KOPT-K1 (cell line): Measurements from ENCODE around the gene NTM.

Experiments used
- H3K27ac ChIP-seq: fragments of 200-600 bp; sonication (generic); 2 replicates; pipeline ENCODE4 v1.5.1; 2016; ENCODE audit warnings: antibody characterized with exemption, mild to moderate bottlenecking, low read depth, low read length; ENCODE audit not compliant: poor library complexity, severe bottlenecking
- H3K36me3 ChIP-seq: fragments of 200-600 bp; sonication (generic); 2 replicates; pipeline ENCODE4 v1.5.1; 2017; ENCODE audit warnings: antibody characterized with exemption, mild to moderate bottlenecking, low read length, moderate library complexity; ENCODE audit not compliant: insufficient read depth
- H3K9me3 ChIP-seq: fragments of 200-600 bp; sonication (generic); 2 replicates; pipeline ENCODE4 v1.5.1; 2017; ENCODE audit warnings: antibody characterized with exemption, low read length, mild to moderate bottlenecking; ENCODE audit not compliant: insufficient read depth, poor library complexity, severe bottlenecking

The NTM gene

DNA sequence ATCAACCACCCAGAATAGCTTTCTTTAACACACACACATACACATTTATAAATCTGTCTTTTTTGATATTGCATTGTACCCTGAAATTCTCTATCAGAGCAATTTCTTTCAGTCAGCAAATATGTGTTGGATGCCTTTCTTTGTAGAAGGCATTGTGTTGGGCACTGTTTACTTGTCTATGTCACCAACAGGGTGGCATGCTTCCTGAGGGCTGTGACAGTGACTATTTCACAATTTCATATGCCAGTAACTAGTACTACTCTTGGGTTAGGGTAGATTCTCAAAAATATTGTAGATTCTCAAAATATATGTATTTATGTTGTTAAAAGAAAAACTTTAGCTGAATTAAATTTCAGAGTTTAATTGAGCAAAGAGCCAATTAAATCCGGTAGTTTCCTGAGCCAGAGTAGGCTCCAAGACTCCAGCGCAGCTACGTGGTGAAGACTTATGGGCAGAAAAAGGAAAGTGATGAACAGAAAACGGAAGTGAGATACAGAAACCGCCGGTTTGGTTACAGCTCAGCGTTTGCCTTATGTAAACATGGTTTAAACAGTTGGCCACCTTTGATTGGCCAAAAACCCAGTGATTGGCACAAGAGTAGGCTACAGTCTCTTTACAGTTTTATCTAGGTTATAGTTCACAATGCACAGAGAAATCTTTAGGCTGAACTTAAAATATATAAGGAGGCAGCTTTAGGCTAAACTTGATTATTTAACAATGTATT is 723.3 kb downstream of the NTM start:
- Histone ChIP-seq H3K9me3 (no peaks in the 10 kb centered on the region), H3K36me3 (no peaks in the 10 kb centered on the region), H3K27ac (no peak overlapping the region)

- Histone ChIP-seq H3K9me3 (no peaks in the 10 kb centered on the region), H3K36me3 (no peaks in the 10 kb centered on the region), H3K27ac (no peak overlapping the region)
These were observed 724.2 kb downstream of the NTM start for GRCh38 chr11:132094598-132094997.

DNA sequence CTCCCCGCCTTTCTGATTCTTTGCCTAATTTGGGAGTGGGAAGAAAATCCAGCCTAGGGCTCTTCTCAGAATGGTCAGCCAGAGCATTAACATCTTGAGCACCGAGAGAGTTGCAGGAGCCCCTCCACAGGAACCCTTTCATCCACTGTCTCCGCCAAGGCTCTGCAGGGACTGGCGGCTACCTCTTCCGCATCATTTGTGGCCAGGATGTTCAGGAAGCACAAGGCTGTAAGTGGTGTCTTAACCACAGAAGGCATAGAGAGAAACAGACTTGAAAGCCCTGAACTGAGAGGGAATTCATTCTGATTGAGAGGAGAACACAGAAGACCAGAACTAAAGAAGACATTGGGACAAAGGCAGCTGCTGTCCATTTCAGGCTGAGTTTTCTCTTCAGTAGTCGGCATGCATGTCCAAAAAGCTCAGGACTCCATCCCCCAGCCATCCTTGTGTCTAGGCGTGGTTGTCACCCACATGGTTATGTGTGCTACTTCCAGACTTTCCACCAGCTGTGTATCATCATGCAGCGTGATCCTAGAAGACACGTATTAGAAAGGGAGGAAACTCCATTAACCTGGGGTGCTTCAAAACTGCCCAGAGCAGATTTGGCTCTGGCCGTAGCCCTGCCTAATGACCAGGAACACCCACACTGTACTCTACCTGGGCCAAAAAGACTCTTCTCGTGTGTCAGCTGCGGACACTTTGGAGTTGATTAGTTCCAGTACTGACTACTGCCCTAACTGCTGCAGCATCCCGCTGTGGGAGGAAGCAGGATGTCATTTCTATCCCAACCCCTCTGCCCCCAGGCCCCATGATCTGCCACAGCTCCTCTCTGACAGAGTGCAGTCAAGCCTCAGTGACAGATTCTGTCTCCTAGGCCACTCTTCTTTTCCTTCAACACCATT is 725.1 kb downstream of the NTM start:
- H3K9me3 ChIP-seq, result no peaks in the 10 kb centered on the region
- H3K36me3 ChIP-seq, result no peaks in the 10 kb centered on the region
- no peak overlapping the region for H3K27ac ChIP-seq

- Histone ChIP-seq H3K36me3 (no peaks in the 10 kb centered on the region), H3K27ac (no peak overlapping the region), H3K9me3 (no peaks in the 10 kb centered on the region)
These were observed 725.9 kb downstream of the NTM start for GRCh38 chr11:132096132-132096825.

GRCh38 chr11:132099692-132100091 is 729.3 kb downstream of the NTM start:
- H3K36me3 ChIP-seq, result no peaks in the 10 kb centered on the region
- H3K9me3 ChIP-seq, result no peaks in the 10 kb centered on the region
- no peak overlapping the region for H3K27ac ChIP-seq

GRCh38 chr11:132100583-132100982 is 730.2 kb downstream of the NTM start:
- H3K27ac ChIP-seq, result no peak overlapping the region
- no peaks in the 10 kb centered on the region for H3K36me3 ChIP-seq
- H3K9me3 ChIP-seq, result no peaks in the 10 kb centered on the region

DNA sequence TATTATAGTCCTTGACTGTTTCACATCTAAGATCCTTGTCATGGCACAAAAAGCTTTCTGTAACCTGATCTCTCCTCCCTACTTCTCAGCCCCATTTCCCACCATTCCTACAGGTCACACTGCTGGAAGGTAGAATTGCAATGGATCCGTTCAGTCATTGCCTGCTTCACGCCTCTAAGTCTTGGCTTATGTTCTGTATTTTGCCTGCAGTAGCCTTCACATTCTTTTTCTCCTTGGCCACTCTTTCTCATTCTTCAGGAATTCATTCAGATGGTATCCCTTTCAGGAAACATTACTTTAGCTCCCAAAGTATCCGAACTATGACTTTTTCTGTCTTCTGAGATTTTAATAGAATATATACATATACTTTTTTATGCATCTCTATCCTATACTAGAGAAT is 731.5 kb downstream of the NTM start:
- Histone ChIP-seq H3K36me3 (no peaks in the 10 kb centered on the region), H3K27ac (no peak overlapping the region), H3K9me3 (no peaks in the 10 kb centered on the region)

DNA sequence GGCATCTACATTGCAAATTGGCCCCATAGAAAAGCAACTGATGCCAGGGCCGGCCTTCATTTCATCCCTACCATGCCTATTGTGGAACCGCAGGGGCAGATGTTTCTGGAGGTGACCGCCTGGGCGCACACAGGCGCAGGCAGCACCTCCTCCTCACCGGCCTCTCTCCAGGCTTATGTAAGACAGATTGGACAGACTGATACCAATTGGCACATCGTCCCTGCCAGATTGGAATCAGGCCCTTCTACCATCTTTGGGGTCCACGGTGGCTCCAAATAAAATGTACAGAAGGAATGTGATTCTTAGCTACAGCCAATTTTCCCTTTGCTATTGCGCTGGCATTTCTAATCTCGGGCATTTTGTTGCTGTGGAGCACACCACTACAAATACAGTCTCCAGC is 732.6 kb downstream of the NTM start:
- H3K36me3 ChIP-seq, result no peaks in the 10 kb centered on the region
- no peaks in the 10 kb centered on the region for H3K9me3 ChIP-seq
- H3K27ac ChIP-seq, result no peak overlapping the region

- no peak overlapping the region for H3K27ac ChIP-seq
- no peaks in the 10 kb centered on the region for H3K36me3 ChIP-seq
- no peaks in the 10 kb centered on the region for H3K9me3 ChIP-seq
These were observed 735.9 kb downstream of the NTM start for GRCh38 chr11:132106096-132106982.

- Histone ChIP-seq H3K9me3 (no peaks in the 10 kb centered on the region), H3K27ac (no peak overlapping the region), H3K36me3 (no peaks in the 10 kb centered on the region)
These were observed 740.9 kb downstream of the NTM start for GRCh38 chr11:132111316-132111715.

GRCh38 chr11:132111838-132112237 is 741.4 kb downstream of the NTM start:
- H3K27ac ChIP-seq, result no peak overlapping the region
- H3K9me3 ChIP-seq, result no peaks in the 10 kb centered on the region

GRCh38 chr11:132112846-132113245 is 742.4 kb downstream of the NTM start:
- no peaks in the 10 kb centered on the region for H3K36me3 ChIP-seq
- H3K27ac ChIP-seq, result no peak overlapping the region
- H3K9me3 ChIP-seq, result no peaks in the 10 kb centered on the region

More at GRCh38 chr11:132111838-132112237, 741.4 kb downstream of the NTM start:
- no peaks in the 10 kb centered on the region for H3K36me3 ChIP-seq

DNA sequence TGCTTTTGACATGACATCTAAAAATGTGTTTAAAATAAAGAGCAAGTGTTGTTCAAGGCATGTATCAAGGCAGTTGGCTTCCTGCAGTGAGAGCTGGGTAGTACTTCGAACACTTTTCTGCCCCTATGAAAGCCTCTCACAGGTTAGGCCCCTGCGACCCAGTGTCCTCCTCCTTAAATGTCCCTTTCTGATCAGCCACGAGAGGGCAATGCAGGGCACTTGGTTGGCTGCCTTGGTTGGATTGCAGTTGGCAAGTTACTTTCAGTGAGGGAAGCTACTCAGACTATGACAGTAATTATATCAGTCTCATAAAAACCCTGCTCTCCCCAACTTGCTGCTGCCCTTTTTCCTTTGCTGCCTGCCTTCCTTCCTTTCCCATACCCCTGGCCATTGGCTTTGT is 743.8 kb downstream of the NTM start:
- no peaks in the 10 kb centered on the region for H3K36me3 ChIP-seq
- H3K27ac ChIP-seq, result no peak overlapping the region
- no peaks in the 10 kb centered on the region for H3K9me3 ChIP-seq

DNA sequence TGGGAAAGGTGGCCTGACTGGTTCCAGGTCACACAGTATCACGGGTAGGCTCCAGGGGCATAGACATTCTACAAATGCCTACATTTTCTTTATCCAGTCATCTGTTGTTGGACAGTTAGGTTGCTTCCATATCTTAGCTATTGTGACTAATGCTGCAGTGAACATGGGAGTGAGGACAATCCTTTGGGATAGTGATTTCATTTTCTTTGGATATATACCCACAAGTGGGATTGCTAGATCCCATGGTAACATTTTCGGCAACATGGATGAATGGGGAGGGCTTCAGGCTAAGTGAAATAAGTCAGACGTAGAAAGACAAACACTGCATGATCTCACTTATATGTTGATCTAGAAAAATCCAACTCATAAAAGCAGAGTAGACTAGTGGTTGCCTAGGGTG is 744.3 kb downstream of the NTM start:
- H3K27ac ChIP-seq, result no peak overlapping the region

More for the DNA sequence above, 744.3 kb downstream of the NTM start:
- no peaks in the 10 kb centered on the region for H3K36me3 ChIP-seq
- no peaks in the 10 kb centered on the region for H3K9me3 ChIP-seq
